Measurements from ENCODE around the gene NOP16. TPM values are rescaled to one million over a fixed set of nuclear protein-coding genes. Genes with fewer than 3 reads are reported as not detected.

The NOP16 gene
- polyA plus RNA-seq, 1 experiment: 36.8 TPM

DNA sequence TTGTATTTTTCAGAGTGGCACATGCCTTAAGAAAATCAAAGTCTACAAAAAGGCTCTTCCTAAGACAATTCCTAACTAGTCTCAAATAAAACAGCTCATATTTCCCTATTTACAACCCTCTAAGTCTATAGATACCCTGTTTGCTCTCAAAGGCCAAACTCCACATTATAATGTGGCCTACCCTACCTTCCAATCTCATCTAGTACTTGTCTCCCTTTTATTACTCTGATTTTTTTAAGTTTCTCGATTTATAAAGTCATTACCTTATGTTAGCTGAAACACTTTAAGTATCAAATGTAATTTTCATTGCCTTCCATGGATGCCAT, 46.3 kb downstream of the NOP16 start:
- DNase-seq (ENCODE audit: low read depth): no peak
- Histone ChIP-seq H3K36me3 (ENCODE audit: control insufficient read depth, insufficient read depth, low read length) (peaks cover 12% of the 10 kb centered on the region), H3K4me3 (ENCODE audit: low read depth, low read length) (no peak overlapping the region), H3K27me3 (ENCODE audit: control insufficient read depth, insufficient read depth, low read length) (no peaks in the 10 kb centered on the region)
- POLR2A ChIA-PET: no interaction called here
- TF ChIP-seq, protein P1, sequence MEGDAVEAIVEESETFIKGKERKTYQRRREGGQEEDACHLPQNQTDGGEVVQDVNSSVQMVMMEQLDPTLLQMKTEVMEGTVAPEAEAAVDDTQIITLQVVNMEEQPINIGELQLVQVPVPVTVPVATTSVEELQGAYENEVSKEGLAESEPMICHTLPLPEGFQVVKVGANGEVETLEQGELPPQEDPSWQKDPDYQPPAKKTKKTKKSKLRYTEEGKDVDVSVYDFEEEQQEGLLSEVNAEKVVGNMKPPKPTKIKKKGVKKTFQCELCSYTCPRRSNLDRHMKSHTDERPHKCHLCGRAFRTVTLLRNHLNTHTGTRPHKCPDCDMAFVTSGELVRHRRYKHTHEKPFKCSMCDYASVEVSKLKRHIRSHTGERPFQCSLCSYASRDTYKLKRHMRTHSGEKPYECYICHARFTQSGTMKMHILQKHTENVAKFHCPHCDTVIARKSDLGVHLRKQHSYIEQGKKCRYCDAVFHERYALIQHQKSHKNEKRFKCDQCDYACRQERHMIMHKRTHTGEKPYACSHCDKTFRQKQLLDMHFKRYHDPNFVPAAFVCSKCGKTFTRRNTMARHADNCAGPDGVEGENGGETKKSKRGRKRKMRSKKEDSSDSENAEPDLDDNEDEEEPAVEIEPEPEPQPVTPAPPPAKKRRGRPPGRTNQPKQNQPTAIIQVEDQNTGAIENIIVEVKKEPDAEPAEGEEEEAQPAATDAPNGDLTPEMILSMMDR (IDR thresholded peaks at IDR 0.05; ENCODE audit: insufficient read depth, low read depth, low read length): no peak
- CTCF ChIA-PET: no interaction called here

DNA sequence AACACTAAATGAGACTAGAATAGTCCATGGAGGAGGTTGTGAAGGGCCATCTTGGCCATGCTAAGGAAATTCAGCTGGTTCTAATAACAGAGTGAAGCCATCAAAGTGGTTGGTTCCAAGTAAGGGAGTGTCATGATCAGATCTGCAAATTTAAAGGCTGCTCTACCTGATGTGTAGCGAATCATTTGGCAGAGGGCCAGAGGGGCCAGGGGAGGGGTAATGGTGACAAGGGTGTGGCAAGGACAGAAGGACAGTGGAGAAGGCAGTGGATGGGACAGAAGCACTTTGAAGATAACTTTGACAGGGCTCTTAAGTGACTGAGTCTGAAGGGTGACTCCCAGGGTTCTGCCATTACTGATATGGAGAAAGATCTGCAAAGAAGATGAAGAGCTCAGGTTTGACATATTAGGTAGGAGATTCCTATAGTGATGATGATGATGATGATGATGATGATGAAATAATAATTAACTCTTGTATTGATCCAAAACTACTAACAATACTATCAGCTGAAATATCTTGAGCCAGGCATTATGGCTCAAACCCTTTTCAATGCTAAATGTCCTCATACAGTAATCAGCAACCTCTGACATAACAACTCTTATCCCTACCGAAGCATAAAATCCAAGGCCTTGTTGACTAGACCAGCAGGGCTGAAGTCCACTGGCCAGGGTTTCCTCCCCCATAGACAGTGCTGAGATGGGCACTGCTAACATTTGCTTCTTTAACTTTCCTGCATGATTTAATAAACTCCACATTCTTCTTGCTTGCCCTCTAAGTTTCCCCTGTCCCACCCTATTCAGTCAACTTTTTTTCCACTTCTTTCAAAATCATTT, 46.9 kb downstream of the NOP16 start:
- H3K27me3 ChIP-seq (ENCODE audit: control insufficient read depth, insufficient read depth, low read length): no peaks in the 10 kb centered on the region
- peaks cover 9% of the 10 kb centered on the region for H3K36me3 ChIP-seq (ENCODE audit: control insufficient read depth, insufficient read depth, low read length)
- POLR2A ChIA-PET: no interaction called here
- H3K4me3 ChIP-seq (ENCODE audit: low read depth, low read length): no peak overlapping the region
- TF ChIP-seq, protein P1 (IDR thresholded peaks at IDR 0.05; ENCODE audit: insufficient read depth, low read depth, low read length): no peak
- CTCF ChIA-PET: no interaction called here
- DNase-seq (ENCODE audit: low read depth): no peak

DNA sequence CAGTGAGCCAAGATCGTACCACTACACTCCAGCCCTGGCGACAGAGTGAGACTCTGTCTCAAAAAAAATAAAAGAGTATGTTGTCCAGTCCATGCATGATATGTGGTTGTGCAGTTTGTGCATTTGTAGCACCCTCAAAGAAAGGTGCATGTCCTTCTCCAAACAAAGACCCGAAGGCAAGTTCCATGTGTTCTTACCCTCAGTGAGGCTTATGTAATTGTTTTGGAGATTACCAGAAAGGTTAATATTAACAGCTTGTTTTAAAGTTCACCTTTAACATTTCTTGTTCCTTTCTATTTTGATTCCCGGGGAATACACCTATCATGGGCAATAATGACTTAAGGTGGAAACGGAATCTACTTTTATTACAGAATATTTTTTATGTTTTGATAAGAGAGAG, 49.1 kb downstream of the NOP16 start:
- POLR2A ChIA-PET: no interaction called here

DNA sequence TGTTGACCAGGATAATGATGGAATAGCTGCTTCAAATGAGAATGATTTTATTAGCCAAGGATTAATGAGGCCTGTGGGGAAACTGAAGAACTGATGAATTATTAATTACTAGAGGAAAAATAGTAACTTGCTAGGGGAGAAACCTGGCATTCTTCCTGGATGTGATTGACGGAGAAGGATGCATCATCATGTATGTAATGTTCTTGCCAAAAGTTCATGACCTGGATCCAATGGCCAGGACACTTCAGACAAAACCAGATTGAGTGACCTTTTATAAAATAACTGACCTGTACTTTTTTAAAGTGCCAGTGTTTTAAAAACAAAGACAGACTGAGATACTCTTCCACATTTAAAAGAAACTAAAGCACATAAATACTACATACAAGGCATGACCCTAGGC, 50.5 kb downstream of the NOP16 start:
- Histone ChIP-seq H3K27me3 (ENCODE audit: control insufficient read depth, insufficient read depth, low read length) (no peaks in the 10 kb centered on the region), H3K36me3 (ENCODE audit: control insufficient read depth, insufficient read depth, low read length) (peaks cover 1% of the 10 kb centered on the region), H3K4me3 (ENCODE audit: low read depth, low read length) (no peak overlapping the region)
- DNase-seq (ENCODE audit: low read depth): no peak
- TF ChIP-seq, protein P1 (IDR thresholded peaks at IDR 0.05; ENCODE audit: insufficient read depth, low read depth, low read length): no peak
- ChIA-PET POLR2A (no interaction called here), CTCF (no interaction called here)

More for the DNA sequence above, 49.1 kb downstream of the NOP16 start:
- TF ChIP-seq, protein P1 (IDR thresholded peaks at IDR 0.05; ENCODE audit: insufficient read depth, low read depth, low read length): no peak
- Histone ChIP-seq H3K4me3 (ENCODE audit: low read depth, low read length) (no peak overlapping the region), H3K36me3 (ENCODE audit: control insufficient read depth, insufficient read depth, low read length) (peaks cover 1% of the 10 kb centered on the region), H3K27me3 (ENCODE audit: control insufficient read depth, insufficient read depth, low read length) (no peaks in the 10 kb centered on the region)
- no peak for DNase-seq (ENCODE audit: low read depth)
- CTCF ChIA-PET: interaction anchor here (1.5 kb wide), 1 partner anchor 17 kb away, joined by 3 read pairs; no protein-coding TSS in a partner anchor

DNA sequence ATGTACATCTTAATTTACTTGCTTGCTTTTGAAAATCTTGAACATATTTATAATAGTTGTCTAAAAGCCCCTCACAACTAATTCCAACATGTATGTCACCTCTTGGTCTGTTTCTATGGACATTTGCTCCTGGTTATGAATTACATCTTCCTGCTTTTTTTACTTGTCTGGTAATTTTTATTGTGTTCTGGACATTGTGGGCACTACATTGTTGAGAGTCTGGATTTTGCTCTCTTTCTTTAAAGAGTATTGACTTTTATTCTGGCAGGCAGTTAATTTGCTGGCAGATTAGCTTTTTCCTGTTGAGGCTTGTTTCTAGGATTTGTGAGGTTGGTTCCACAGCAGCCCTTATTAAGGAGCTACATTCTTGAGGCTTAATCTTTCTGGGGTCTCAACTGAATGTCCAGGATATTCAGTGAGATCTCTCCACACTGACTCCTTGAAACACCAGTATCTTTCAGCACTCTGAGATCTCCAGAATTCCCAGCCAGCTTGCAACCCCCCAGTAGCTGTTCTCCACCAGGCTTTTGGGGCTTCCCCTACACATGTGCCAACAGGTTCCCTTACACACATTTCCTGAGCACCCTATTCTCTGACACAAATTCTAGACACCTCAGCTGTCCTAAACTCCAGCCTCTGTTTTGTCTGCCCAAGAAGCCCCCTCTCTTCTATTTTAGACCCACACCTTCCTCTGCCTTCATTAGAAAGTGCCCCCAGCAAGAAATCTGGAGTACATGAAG, 54.2 kb downstream of the NOP16 start:
- H3K4me3 ChIP-seq (ENCODE audit: low read depth, low read length): no peak overlapping the region
- peaks cover 1% of the 10 kb centered on the region for H3K36me3 ChIP-seq (ENCODE audit: control insufficient read depth, insufficient read depth, low read length)
- no peak for DNase-seq (ENCODE audit: low read depth)
- no peaks in the 10 kb centered on the region for H3K27me3 ChIP-seq (ENCODE audit: control insufficient read depth, insufficient read depth, low read length)
- CTCF ChIA-PET: no interaction called here
- POLR2A ChIA-PET: no interaction called here
- TF ChIP-seq, protein P1 (IDR thresholded peaks at IDR 0.05; ENCODE audit: insufficient read depth, low read depth, low read length): no peak
